ENCODE data around the gene WNT3A.

WNT3A gene

DNA sequence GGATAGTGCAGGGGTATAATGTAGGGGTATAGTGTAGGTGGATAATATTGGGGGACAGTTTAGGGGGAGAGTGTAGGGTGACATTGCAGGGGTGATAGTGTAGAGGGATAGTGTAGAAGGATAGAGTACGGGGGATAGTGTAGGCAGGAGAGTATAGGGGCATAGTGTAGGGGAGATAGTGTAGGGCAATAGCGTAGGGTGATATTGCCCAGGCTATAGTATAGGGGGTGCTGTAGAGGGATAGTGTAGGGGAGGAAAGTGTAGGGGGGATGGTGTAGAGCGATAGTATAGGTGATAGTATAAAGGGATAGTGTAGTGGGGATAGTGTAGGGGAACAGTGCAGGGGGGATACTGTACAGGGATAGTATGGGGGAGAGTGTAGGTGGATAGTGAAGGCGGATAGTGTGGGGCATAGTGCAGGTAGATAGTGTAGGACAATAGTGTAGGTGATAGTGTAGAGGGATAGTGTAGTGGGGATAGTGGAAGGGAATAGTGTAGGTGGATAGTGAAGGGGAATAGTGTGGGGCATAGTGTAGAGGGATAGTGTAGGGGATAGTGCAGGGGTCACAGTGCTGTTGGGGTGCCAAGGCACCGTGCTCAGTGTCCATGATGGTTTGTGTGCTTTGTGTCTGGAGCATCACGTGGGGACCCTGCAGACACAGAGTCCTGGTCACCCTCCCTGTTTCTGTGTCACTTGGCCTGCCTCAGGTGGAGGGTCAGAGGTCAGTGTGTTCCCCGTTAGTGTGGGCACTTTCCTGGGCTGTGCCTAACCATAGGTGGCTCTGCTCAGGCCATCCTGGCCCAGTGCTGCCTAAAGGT lies 65.2 kb downstream of the WNT3A start:
- DNase-seq = no peak

DNA sequence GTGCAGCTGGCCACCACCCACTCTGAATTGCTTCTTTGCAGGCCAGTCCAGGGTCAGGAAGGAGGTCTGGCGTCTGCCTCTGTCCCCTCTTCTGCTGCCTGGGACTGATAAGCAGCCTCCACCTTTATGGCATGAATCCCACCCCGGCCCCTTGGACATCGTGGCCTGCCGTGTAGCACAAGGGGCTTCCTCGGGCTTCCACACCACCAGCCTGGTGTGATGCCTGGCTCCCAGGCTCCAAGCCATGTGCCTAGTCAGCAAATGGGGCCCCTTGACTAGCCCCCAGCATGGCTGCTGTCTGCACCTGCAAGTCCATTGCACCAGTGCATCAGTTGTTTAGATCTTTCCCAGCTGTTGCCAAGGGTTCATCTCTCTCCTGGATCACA lies 65.9 kb downstream of the WNT3A start:
- DNase-seq = no peak

DNA sequence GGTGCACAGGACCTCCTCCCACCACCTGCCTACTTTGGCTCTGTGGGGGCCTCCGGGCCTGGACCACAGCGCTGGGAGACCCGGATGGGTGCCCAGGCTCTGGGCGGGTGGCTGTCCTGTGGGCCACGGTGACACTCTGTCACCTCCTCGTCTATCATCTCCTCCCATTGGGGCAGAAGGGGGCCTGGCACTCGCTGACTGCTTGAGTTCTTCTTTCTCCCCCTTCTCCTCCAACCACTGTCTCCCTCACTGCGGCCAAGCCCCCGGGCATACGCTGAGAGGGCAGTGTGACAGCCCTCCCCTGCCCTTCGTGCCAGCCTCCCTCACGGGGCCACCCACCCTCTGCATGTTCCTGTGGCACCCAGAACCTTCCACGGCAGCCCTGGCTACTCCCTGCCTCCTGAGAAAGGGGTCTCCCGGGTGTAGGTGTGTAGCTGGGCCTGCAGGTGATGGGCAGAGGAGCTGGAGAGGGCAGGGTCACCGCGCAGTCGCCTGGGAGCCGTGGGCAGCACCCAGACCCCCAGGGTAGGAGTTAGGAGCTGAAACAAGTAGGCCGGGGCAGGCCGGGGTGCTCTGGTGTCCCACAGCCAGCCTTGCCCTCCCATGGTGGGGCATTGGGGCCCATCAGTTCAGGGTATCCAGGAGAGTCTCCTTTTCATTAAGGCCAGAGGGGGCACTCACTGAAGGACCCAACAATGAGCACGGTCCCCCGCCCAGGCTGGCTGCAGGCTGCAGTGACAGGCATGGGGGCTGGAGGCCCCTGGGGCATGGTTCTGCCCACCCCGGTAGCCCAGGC lies 66.5 kb downstream of the WNT3A start:
- no peak for DNase-seq

DNA sequence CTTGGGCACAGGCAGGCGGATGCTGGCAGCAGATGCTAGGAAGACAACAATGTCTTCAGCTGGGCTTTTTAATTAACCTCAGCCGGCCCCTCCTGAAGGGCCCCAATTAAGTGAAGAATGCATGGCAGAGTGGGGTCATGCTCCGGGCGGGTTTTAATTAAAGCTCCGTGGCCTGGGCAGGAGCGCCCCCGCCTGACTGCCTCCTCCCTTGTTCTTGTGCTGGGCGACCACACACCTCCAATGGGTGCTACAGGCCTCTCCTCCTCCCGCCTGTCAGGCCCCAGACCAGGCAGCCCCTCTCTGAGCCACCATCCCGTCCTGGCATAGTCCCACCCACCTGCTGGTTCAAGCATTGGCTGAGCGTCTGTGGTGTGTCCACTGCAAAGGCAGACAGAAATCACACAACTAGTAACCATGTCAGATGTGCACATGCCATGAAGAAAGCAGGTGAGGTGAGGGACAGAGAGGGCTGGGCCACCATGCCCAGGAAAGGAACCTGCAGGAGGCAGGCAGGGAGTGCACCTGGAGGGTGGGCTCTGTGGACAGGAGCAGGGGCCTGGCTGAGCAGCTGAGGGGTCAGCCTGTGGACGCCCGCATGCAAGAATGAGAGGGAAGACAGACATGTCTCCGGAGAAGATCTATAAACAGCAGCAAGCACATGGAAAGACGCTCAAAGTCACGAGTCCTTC lies 67.2 kb downstream of the WNT3A start:
- no peak for DNase-seq

DNA sequence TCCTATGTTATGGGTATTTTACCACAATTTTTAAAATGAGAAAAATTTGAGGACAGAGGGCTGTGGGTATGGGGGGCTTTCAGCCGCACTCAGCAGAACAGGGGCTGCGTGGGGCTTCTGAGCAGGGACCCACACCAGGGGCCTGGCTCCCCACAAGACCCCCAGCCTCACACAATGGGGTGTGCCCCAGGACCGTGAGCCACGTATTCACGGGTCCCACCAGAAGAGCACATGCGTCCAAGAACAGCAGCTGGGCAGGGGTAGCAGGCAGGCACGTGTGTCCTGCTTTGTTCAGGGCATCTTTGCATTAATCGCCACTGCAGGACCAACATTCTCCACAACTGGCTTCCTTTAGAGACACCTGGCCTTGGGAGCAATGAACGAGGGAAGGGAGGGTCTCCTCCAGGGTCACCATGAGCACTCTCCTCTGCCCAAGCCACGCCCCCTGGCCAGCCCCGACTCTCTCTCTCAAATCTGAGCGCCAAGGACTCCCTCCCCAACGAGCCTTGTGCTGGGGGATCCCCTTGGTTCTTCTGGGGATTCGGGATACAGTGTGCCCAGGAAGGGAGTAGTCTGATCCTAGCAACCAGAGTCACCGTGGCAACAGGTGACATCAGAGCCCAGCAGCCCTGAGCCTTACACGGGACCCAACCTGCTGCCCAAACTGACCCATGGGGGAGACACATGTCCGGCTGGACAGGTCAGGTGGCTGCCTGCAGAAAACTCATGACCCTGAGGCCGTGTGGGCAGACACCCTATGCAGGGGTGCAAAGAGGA lies 68.3 kb downstream of the WNT3A start:
- no peak for DNase-seq

DNA sequence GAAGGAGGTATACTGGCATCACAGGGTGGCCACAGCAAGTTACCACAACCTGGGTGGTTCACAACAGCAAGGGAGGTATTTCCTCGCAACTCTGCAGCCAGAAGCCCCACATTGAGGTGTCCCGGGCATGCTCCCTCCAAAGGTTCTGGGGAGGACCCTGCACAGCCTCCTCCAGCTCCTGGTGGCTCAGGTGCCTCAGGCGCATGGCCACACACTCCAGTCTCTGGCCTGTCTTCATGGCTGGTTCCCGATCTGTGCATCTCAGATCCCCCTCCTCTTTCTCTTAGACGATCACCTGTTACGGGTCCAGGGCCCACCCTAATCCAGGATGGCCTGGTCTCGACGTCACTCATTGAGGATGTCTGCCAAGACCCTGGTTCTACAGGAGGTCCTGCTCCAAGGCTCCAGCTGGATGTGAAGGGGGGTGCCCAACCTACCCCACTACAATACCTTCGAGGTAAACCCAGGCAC lies 69.0 kb downstream of the WNT3A start:
- DNase-seq = no peak

DNA sequence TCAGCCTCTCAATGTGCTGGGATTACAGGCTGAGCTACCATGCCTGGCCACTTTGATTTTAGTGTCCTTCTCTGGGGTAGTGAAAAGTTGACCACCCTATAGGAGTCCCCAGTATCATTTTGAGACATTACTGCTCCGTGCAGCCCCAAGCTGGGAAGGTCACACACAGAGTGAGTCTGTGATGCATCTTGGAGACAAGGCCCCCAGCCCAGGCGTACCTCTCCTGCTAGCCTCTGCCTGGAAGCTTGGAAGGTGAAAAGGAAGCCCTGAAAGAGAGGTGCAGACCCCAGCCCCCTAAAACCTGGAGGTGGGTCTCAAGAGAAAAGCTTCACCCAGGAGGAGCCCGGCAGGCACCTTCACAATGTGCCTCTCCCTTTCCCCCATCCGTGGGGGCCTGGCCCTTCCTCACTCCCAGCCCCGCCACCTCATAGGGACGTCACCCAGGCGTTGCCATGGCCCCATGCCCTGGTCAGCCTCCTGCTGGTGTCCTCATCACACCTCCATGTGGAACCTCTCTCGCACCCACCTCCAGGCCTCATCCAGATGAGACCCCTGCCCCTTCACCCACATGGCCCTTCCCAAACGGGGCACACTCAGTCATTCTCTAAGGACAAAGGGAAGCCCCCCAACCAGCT lies 70.1 kb downstream of the WNT3A start:
- DNase-seq = no peak

DNA sequence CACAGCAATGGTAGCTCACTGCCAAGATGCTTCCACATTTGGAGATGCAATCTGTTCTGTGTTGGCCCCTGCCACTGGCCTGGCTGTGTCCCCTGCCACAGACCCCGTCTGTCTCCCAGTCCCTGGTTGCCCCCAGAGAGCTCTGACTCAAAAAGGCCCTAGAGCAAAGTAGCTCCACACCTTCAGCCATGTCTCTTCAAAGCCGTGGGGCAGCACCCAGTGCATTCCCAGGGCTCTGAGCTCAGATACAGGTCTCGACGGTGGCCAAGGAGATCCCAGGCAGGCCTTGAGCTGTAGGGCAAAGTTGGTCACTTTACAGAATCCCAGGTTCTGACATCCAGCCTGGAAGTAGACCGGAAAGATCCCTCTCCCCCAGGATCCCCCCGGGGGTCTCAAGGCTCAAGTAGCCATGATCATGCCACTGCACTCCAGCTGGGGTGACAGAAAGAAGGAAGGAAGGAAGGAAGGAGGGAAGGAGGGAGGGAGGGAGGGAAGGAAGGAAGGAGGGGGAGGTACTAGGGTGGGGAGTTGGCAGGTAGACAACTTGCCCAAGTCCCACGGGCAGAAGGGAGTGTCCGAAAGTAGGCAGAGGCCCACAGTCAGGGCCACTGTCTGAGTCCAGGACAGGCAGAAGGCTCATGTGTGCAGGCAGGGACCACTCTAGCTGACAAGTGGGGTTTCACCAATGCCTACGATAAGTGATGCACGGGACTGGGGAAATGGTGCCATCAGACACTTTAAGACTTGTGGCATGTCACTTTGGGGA lies 71.0 kb downstream of the WNT3A start:
- no peak for DNase-seq

DNA sequence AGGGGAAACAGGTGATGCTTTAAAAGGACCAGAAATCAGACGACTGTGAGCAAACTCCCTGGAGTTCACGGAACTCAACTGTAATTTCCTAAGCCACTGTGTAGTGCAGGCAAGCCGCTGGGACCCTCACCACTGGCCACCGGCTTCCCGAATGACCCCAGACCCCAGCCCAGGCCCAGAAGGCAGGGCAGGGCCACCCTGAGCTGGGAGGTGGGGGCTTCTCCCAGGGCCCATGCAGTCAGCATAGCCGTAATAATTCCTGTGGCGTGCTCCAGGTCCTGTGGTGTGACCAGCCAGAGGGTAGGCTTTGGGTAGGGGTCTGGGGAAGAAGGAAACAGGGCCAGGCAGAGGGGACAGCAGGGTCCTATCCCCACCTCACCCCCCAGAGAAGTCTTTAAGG lies 72.2 kb downstream of the WNT3A start:
- DNase-seq = no peak

DNA sequence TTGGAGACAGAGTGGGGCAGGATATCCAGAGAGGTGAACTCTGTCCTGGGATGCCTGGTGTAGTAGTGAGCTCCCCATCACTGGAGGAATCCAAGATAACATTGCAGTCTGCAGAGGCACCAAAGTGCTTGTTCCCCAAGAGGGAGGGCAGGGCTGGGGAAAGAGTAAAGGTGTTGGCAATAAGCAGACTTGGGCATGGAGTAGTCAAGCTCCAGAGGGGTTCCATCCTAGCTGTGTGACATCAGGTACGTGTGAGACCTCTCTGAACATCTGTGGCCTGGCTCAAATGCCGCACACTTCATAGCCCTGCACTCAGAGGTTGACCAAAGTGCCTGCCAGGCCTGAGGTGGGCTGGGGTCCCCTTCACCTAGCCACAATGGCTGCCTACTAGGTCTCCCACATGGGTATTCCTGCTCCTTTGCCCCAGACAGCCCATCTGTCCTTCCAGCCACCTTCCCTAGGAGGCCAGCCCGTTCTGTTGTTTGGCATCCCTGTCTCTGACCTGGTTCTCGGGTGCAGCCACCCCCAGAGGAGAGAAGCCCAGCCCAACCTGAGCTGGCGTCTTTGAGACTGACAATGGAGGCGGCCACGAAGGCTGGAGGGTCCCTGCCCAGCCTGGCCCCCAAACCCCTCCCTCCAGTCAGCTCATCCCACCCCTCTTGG lies 72.9 kb downstream of the WNT3A start:
- no peak for DNase-seq

DNA sequence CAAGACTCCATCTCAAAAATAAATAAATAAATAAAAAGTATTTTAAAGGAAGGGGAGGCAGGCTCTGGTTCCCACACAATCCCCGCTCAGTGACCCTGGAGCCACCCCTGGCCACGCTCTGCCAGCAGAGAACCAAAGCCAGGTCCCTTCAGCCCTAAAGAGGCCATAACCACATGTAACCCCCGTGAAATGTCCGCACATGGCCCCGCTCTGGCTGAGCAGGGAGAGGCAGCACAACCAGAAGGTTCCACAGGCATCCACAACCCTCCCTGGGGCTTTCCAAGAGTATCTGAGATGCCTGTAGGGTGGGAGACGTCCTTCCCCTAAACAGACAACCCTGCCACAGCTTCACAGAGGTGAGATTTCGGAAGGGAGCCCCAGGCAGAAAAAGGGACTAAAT lies 74.3 kb downstream of the WNT3A start:
- DNase-seq = no peak

DNA sequence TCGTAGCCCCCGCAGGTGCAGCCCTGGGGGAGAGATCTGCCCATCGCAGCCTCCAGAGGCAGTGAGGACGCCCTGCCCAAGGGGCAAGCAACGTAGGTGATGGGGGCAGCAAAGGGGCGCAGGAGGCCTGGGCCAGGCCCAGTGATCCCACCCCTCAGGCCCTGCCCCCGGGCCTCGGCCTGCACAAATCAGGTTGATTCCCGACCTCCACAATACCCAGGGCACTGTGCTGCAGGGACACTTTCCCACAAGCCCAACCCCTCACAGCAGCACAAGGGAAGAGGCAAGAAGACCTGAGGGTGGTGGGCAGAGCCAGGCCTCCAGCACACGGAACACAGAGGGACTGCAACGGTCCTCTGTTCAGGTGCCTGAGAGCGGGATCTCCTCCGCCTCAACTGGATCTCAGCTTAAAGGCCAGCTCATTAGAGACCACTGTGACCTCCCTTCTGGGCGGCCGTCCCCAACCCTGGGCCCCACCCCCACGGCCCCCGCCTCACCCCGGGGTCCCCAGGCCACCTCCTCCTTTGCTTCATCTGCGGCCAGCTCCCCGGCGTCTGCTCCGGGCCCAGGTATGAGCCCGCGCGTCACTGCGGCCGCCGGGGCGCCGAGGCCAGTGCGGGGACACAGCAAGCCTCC lies 74.9 kb downstream of the WNT3A start:
- DNase-seq = no peak

DNA sequence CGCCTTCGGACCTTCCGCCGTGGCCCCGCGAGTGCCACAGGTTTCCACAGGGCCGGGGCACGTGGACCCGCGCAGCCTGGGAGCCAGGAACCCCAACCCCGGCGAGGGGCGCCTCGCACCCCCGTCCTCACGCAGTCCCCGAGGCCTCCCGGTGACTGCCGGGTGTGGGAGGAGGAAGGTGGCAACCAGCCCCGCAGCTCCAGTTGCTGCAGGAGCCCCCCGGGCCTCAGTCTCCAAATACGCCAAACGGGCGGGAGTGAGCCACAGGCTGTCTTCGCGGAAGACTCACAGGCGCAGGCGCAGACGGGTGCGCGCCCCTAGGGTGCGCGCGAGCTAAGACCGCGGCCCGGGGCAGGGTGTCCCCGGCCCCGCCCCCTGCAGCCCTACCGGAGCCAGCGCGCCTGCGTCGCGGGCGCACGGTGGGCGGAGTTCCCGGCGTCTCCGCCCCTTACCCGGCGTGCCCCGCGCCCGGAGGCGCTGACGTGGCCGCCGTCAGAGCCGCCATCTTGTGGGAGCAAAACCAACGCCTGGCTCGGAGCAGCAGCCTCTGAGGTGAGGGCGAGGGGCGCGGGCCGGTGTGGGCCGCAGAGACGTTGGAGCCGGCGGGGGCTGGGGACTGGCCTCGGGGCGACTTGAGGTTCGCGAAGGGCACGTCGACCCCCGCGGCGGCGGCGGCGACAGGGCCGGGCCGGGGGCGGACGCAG lies 75.6 kb downstream of the WNT3A start, which contains the start of gene ARF1:
Gene ARF1, plus strand, starts transcription at position 495 of the 704 bp plus-strand sequence. CDS start 14,407 bp downstream, outside the sequence.
- DNase-seq = peak; percentile 95

DNA sequence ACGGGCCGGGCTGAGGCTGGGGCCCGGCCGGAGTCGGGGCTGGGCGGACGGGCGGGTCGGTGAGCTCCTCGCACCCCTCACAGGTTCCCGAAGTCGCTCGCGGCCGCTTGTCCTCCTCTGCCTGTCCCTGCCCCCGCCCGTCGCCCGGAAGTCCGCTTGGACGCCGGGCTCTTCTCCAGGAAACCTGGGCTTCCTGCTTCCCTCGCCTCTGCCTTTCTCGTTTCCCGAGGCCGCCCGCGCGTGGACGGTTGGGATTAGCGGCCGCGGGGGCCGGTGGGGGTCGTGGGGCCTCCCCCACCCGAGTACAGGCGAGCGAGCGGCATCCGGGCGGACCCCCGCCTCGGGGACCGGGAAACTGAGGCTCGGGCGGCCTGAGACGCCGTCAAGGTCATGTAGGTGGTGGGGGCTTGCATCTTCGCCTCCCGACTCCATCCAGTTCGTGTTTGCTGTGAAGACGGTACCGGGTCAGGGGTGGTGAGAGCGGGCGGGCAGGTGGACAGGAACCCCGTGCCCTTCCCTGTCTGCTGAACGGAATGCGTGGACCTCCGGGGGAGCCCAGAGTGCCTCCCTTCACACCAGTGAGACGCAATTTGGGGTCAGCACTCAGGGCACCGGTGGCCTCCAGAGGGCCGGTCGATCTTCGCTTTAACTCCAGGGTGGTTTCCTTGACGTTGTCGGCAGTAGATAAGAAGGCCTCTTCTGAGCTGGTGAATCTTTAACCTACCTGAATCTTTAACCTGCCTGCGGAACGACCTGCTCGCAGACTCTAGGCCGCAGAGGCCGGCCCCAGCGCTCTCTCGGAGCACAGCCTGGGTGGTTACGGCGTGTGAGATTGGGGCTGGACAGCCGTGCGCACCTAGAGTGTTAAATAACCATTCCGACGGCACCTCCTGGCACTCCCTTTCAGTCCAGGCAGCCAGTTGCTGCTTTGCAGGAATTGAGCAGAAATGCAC lies 76.4 kb downstream of the WNT3A start:
- DNase-seq = peak; percentile 41

DNA sequence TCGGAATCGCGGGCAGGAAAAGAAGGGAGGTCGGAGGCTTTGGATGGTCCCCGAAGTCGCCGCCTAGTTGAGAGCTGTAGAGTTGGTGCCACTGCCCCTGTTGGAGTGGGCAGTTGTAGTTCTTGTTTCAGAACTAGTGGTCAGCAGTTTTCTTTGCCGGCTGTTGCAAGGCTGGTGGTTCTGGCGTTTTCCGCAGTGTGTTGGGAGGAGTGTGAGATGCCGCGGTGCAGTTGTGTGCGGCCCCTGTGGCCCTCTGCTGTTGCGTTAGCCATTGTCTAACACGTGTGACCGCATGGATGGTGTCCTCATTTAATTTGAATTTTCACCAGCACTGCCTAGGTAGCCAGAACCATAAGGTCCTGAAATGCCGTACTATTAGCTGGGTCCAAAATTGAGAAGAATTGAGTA lies 77.1 kb downstream of the WNT3A start:
- DNase-seq = no peak

DNA sequence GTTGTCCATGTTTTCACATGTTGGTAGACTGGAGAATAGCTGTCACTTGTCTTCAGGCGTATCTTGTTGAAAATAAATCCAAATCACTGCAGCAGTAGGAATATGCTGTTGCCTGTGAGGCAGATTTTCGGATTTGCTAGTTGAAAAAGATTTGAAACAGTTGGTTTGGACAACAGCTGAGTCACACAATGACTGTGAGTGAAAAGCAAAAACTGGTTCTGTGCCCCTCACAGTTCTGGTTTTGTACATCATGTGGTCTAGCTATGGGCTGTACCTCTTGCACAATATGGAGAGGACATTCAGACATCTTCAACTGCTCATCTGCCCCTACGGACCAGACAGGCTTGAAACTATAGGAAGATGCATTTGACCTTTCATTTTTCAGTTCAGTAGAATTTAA lies 77.5 kb downstream of the WNT3A start:
- DNase-seq = peak; percentile 60

DNA sequence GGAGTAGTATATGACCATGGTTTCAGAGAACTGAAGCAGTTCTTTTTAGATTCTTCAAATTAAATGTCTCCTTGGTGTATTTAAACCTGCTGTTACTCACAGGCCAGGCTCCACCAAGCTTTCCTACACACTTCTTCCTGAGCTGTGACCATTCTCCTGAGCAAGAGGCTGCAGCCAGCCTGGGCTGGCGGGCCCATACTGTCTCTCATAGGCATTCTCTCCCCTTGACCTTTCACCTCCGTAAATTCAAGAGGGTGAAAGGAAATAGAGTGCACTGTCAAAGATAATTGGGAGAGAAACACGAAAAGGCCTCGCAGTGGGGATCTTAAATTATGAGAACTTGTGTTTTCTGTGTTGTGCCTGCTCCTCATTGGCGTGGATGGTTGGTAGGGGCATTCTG lies 78.0 kb downstream of the WNT3A start:
- no peak for DNase-seq
